GM12891 (cell line): ENCODE results near the gene MUC6.

Source experiments
- POLR2A ChIP-seq: IDR thresholded peaks from 2 replicates; pipeline ENCODE4 v1.6.1; 2011; ENCODE audit warnings: low read depth, low read length, control low read depth
- POLR2AphosphoS5 ChIP-seq: IDR thresholded peaks from 2 replicates; pipeline ENCODE4 v1.6.1; 2011; ENCODE audit warnings: low read depth, low read length, control low read depth
- SPI1 ChIP-seq: IDR thresholded peaks from 2 replicates; pipeline ENCODE4 v1.6.1; 2011; ENCODE audit warnings: low read depth, low read length, control low read depth
- TAF1 ChIP-seq: IDR thresholded peaks from 2 replicates; pipeline ENCODE4 v1.6.1; 2011; ENCODE audit warnings: low read depth, low read length, control low read depth

- TF ChIP-seq TAF1 (no peak), POLR2A (no peak), POLR2AphosphoS5 (no peak), SPI1 (no peak)
Measured at GRCh38 chr11:1059759-1060158, 23.2 kb upstream of the MUC6 start.
